ENCODE measurements around the gene NEURL4.

Gene NEURL4

GRCh38 chr17:7295230-7296180 is 33.6 kb downstream of the NEURL4 start:
- no peak for DNase-seq

DNA sequence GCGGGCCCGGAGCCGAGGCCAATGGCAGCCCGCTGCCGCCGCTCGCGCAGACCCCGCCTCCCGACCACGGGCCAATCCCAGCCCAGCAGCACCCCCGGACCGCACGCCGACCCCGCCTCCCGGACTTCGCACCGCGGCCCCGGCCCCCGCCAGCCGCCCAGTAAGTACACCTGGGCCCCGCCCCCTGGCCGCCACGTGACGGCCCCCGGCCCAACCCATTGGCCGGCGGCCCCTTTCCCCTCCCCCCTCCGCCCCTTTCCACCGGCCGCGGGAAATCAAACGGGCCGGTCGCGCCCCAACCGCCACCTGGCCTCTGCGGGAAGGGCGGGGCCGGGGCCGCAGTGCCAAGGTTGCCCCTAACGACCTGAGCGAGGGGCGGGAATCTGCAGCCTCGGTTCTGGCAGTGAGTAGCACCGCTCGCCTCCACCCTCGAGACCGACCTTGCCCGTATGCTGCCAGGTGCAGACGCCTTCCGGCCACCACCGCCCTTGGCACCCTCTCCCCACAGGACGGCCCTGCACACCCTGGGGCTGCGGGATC is 34.5 kb downstream of the NEURL4 start, which contains the start of gene YBX2:
TSS of gene YBX2 (minus strand) at position 26 of the 540 bp plus-strand sequence. CDS start 139 bp downstream, outside the sequence.
- no peak for DNase-seq

GRCh38 chr17:7293816-7294613 is 35.1 kb downstream of the NEURL4 start:
- DNase-seq, result no peak

GRCh38 chr17:7293159-7293558 is 36.0 kb downstream of the NEURL4 start:
- no peak for DNase-seq

- no peak for DNase-seq
Observed at GRCh38 chr17:7292729-7293128, 36.4 kb downstream of the NEURL4 start.

GRCh38 chr17:7292194-7292593 is 36.9 kb downstream of the NEURL4 start:
- DNase-seq, result no peak

DNA sequence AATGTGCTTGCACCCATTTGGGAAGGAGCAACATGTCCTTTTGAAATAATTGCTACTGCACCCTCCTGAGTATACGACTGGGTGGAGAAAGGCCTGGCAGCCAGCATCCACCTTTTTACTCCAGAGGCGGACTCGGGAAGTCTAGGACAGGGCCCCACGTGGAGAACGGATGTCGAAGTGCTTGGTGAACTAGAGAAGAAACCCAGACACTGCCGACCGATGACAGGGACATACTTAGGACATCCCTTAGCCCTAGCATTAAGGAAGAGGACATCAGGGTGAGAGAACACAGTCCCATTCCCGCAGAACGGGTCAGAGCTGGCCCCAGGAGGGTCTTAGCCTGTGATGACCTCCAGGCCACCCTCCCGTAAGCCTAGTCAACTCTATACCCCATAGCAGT is 38.5 kb downstream of the NEURL4 start:
- DNase-seq, result no peak

GRCh38 chr17:7290166-7290565 is 39.0 kb downstream of the NEURL4 start:
- no peak for DNase-seq

DNA sequence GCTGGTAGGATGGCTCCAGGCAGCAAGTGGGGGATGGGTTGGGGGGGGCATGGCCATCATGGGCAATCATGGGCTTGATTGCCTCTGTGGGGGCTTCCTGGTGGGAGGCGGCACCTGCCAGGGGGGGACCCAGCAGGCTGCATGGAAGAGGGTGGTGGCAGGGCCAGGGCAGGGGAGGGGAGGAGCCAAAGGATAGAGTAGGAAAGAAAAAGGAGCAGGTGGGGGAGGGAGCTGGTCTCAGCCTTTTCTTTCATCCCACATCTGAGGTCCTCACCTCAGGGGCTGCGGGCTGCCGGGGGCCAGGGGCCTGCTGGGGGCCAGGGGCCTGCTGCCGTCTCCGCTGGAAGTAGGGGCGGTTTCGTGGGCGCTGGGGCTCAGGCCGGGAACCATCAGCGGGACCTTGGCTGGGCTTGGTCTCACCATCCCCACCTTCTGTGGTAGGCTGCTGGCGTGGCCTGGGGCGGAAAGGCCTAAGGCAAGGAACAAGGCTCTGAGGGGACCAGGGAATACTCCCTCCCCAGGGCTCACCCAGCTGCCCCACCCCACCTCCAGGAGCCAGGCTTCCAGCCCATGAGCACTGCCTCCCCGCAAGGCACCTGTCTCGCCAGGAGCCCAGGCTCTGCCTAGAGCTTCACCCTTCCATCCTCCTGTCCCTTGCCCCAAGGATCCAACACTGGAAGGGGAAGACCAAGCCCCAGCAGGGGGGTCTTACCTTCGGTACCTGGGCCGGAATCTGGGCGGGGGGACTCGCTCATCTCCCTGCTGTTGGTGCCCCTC is 39.7 kb downstream of the NEURL4 start:
- DNase-seq, result no peak

DNA sequence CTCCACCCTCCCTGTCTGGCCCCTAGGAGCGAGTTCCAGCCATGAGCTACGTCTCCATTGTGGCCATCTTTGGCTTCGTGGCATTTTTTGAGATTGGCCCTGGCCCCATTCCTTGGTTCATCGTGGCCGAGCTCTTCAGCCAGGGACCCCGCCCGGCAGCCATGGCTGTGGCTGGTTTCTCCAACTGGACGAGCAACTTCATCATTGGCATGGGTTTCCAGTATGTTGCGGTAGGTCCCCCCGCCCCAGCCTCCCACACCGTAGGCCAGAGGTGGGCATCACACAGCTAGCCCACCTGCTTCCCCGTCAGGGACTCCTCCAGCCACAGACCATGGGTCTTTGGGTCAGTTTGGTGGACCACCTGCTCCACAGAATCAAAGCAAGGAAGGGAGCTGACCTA is 43.5 kb downstream of the NEURL4 start:
- DNase-seq, result no peak

- no peak for DNase-seq
Observed at GRCh38 chr17:7284911-7285310, 44.2 kb downstream of the NEURL4 start.

DNA sequence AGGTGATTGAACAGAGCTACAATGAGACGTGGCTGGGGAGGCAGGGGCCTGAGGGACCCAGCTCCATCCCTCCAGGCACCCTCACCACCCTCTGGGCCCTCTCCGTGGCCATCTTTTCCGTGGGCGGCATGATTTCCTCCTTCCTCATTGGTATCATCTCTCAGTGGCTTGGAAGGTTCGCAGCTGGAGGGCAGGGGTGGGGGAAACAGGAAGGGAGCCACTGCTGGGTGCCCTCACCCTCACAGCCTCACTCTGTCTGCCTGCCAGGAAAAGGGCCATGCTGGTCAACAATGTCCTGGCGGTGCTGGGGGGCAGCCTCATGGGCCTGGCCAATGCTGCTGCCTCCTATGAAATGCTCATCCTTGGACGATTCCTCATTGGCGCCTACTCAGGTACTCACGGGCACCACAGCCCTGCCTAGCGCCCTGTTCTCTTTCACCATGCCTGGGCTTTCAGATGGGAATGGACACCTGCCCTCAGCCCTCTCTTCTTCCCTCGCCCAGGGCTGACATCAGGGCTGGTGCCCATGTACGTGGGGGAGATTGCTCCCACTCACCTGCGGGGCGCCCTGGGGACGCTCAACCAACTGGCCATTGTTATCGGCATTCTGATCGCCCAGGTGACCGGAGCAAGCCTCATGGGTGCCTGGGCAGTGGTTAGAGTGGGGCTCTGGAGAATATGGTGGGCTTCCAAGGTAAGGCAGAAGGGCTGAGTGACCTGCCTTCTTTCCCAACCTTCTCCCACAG is 45.5 kb downstream of the NEURL4 start:
- DNase-seq, result no peak

DNA sequence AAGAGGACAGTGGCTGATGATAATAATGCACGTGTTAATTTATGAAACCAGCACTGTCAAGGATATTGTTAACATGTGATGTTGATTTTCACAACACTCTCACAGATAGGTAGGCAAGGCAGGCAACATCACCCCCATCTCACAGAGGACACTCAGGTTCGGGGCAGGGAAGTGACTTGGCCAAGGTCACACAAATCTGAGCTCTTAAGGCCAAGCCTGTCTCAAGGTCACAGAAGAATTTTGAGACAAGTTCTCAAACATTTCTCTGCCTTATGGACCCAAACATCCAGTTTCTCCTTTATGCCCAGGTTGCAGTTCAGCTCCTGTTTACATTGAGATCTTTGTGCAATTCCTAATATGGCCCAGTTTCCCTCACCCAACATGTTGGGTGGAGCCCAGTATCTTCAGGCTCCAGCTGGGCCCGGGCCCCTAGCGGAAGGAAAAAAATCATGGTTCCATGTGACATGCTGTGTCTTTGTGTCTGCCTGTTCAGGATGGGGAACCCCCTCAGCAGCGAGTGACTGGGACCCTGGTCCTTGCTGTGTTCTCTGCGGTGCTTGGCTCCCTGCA is 46.3 kb downstream of the NEURL4 start:
- DNase-seq, result no peak

DNA sequence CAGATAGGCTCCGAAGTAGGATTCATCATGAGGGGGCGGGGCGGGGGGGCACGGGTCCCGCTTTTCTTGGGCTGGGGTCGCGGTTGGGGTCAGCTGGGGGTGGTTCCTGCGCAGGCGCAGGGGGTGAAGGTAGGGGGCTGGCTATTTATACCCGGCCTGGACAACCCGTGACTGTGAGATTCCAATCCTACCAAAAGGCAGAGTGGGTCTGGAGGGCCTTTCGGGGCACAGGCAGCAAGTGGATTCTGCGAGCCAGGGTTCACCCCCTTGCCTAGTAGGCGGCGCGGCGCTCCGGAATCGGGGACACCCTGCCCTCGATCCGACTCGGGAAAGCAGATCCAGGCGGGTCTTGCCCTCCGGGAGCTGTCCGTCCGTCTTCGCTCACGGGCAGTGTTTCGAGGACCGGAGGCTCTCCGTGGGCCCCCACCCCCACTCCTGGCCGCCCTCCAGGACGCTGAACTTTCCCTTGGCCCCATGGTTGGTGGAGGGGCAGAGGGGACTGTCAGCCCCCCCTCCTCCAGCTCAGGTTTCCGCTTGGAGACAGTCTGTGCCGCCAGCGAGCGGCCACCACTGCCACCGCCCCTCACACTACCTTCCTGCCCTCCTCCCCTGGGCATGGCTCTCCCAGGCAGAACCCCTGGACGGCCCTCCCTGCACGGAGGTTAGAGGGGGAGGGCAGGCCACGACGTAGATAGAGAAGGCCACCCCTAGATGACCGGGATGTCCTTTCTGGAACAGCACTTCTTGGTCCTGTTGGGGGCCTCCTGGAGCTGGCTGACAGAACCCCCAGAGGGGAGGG is 47.0 kb downstream of the NEURL4 start:
- no peak for DNase-seq

GRCh38 chr17:7281074-7281952 is 47.8 kb downstream of the NEURL4 start, which contains the start of gene SLC2A4:
TSS of gene SLC2A4 (plus strand) at chr17:7281718. CDS start at chr17:7281935, 217 bp downstream.
- DNase-seq, result peak; percentile 41 to 56

DNA sequence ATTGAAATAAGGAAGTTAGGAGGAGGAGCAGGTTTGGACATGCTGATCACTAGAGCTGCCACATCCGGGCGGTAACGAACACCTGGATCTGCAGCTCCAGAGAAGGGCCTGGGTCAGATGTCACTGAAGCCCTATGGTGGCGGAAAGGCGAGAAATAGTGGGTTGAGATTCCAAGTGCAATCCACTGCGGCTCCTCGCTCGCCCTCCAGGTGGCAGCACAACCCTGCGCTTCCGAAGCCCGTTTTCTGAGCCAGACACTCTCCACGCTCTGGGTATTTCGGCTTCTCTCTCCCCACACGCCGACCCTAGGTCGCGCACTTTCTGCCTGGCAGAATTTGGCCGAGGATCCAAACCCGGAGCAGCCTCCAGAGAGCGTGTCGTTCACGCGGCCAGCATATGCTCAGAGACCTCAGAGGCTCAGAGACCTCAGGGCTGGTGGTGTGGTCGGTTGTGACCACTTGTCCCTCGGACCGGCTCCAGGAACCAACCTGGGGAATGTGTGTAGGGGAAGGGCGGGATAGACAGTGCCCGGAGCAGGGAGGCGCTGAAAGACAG is 48.5 kb downstream of the NEURL4 start:
- peak; percentile 45 to 46 for DNase-seq

GRCh38 chr17:7279448-7279847 is 49.7 kb downstream of the NEURL4 start:
- DNase-seq, result no peak

DNA sequence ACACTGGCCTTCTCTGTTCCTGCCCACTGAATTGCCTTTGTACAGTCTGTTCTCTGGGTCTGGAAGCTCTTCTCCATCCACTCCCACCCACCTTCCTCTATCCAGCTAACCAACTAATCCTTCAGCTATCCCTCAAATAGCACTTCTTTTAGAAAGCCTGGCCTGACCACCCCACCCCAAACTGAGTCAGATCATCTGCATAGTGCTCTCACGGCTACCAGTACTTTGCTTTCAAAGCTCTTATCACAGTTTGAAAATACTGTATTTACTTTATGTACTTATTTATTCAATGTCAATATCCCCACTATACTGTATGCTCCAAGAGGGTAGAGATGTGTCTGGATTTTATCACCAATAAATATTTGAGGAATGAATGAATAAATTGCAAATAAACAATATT is 62.4 kb downstream of the NEURL4 start:
- DNase-seq, result no peak
